H1 (cell line): ENCODE measurements around the gene ACKR2. TPM values are rescaled to one million over a fixed set of nuclear protein-coding genes. Genes with fewer than 3 reads are reported as not detected.

Source experiments
- CTCF ChIA-PET: fragments of 300-600 bp; sonication (Branson Sonifier 250); formaldehyde crosslinking; loops from one replicate; lab custom pipeline; 2021; ENCODE audit not compliant: partially characterized antibody; lab: Charles Lee
- POLR2A ChIA-PET: fragments of 300-600 bp; sonication (Branson Sonifier 250); formaldehyde crosslinking; loops from one replicate; lab custom pipeline; 2021; ENCODE audit warnings: inconsistent platforms; ENCODE audit not compliant: partially characterized antibody; lab: Charles Lee
- DNase-seq, 2 experiments: peaks; one replicate each; pipeline versions ENCODE4 v3.0.0 to v3.0.0-alpha.2; 2010 to 2022; ENCODE audit warnings: low spot score in 2 of 2, low read depth in 1 of 2, mixed read lengths in 1 of 2
- FAIRE-seq: peaks from 2 replicates; lab custom pipeline; 2011; peaks lifted over from hg19 to GRCh38; lab: Jason Lieb, UNC
- H2AFZ ChIP-seq: 2 replicates; pipeline ENCODE4 v1.8.1; 2012; ENCODE audit warnings: low read length, inconsistent platforms
- H2AK5ac ChIP-seq: 2 replicates; pipeline ENCODE4 v1.6.1; 2013; ENCODE audit warnings: low read depth, low read length
- H2BK120ac ChIP-seq: replicated peaks from 2 replicates; pipeline ENCODE3; 2013; ENCODE audit warnings: low read depth, low read length, inconsistent platforms
- H2BK12ac ChIP-seq: 2 replicates; pipeline ENCODE4 v1.6.1; 2013; ENCODE audit warnings: low read depth, low read length
- H2BK15ac ChIP-seq: 2 replicates; pipeline ENCODE4 v1.6.1; 2013; ENCODE audit warnings: low read length
- H2BK20ac ChIP-seq: 2 replicates; pipeline ENCODE4 v1.6.1; 2013; ENCODE audit warnings: low read length
- H2BK5ac ChIP-seq: 2 replicates; pipeline ENCODE4 v1.6.1; 2013; ENCODE audit warnings: low read depth, low read length
- H3K14ac ChIP-seq: 2 replicates; pipeline ENCODE4 v1.6.1; 2013; ENCODE audit warnings: inconsistent platforms; ENCODE audit not compliant: insufficient read length
- H3K18ac ChIP-seq: 2 replicates; pipeline ENCODE4 v1.6.1; 2013; ENCODE audit warnings: low read length; ENCODE audit errors: extremely low read depth
- H3K23ac ChIP-seq: 2 replicates; pipeline ENCODE4 v1.6.1; 2013; ENCODE audit warnings: inconsistent platforms; ENCODE audit not compliant: insufficient read length
- H3K23me2 ChIP-seq: 2 replicates; pipeline ENCODE4 v1.6.1; 2013; ENCODE audit warnings: low read depth, low read length
- H3K27ac ChIP-seq: 2 replicates; pipeline ENCODE4 v1.6.1; 2011; ENCODE audit warnings: low read depth, low read length, inconsistent platforms
- H3K27me3 ChIP-seq, 4 experiments: replicated peaks in 1 of 4; 1 replicate in 1 of 4; 2 replicates in 3 of 4; pipeline versions ENCODE4 v1.6.1 to v1.8.1; 2011 to 2013; ENCODE audit warnings: low read length in 3 of 4, mild to moderate bottlenecking in 3 of 4, inconsistent platforms in 2 of 4, mixed read lengths in 2 of 4, moderate library complexity in 1 of 4; ENCODE audit not compliant: control insufficient read depth in 3 of 4, insufficient read depth in 3 of 4; ENCODE audit errors: extremely low read depth in 1 of 4
- H3K36me3 ChIP-seq, 4 experiments: 2 replicates each; pipeline versions ENCODE4 v1.6.1 to v1.8.1; 2011 to 2013; ENCODE audit warnings: mild to moderate bottlenecking in 4 of 4, low read length in 3 of 4, moderate library complexity in 2 of 4, control low read depth in 1 of 4, inconsistent platforms in 1 of 4; ENCODE audit not compliant: insufficient read depth in 4 of 4, control insufficient read depth in 2 of 4
- H3K4ac ChIP-seq: replicated peaks from 2 replicates; pipeline ENCODE3; 2013; ENCODE audit warnings: low read length, low read depth, mixed read lengths, inconsistent platforms; ENCODE audit not compliant: insufficient read length
- H3K4me1 ChIP-seq, 4 experiments: replicated peaks in 1 of 4; 1 replicate in 1 of 4; 2 replicates in 3 of 4; pipeline versions ENCODE4 v1.6.1 to v1.8.1; 2011 to 2013; ENCODE audit warnings: low read length in 3 of 4, inconsistent platforms in 2 of 4, mixed read lengths in 1 of 4; ENCODE audit not compliant: insufficient read depth in 4 of 4, control insufficient read depth in 3 of 4
- H3K4me2 ChIP-seq, 2 experiments: 2 replicates each; pipeline versions ENCODE4 v1.6.1 to v1.8.1; 2011 to 2013; ENCODE audit warnings: low read depth in 2 of 2, low read length in 2 of 2, control low read depth in 1 of 2, inconsistent platforms in 1 of 2, mild to moderate bottlenecking in 1 of 2; ENCODE audit not compliant: insufficient read depth in 1 of 2
- H3K4me3 ChIP-seq, 4 experiments: fragments of 200-600, 300-600 bp in 1 of 4; sonication (generic), shearing (Covaris generic), sonication (Bioruptor Twin) in 1 of 4; 2 replicates each; pipeline versions ENCODE4 v1.5.1 to v1.8.1; 2011 to 2016; ENCODE audit warnings: low read length in 4 of 4, low read depth in 3 of 4, control low read depth in 2 of 4, inconsistent platforms in 2 of 4, mild to moderate bottlenecking in 2 of 4, mixed read lengths in 1 of 4, moderate library complexity in 1 of 4; ENCODE audit not compliant: insufficient read depth in 2 of 4; ENCODE audit errors: extremely low read depth in 1 of 4
- H3K56ac ChIP-seq: replicated peaks from 2 replicates; pipeline ENCODE3; 2013; ENCODE audit warnings: low read depth, mild to moderate bottlenecking, mixed read lengths, low read length, inconsistent platforms; ENCODE audit not compliant: insufficient read length
- H3K79me1 ChIP-seq: 2 replicates; pipeline ENCODE4 v1.6.1; 2013; ENCODE audit warnings: low read depth, low read length, control low read depth
- H3K79me2 ChIP-seq, 2 experiments: 2 replicates each; pipeline versions ENCODE4 v1.6.1 to v1.8.1; 2012 to 2013; ENCODE audit warnings: low read length in 2 of 2, mild to moderate bottlenecking in 2 of 2, inconsistent platforms in 1 of 2; ENCODE audit not compliant: insufficient read depth in 2 of 2, control insufficient read depth in 1 of 2
- H3K9ac ChIP-seq, 4 experiments: replicated peaks in 1 of 4; 1 replicate in 1 of 4; 2 replicates in 3 of 4; pipeline versions ENCODE4 v1.6.1 to v1.8.1; 2011 to 2013; ENCODE audit warnings: low read depth in 3 of 4, low read length in 3 of 4, control low read depth in 2 of 4, mild to moderate bottlenecking in 2 of 4, moderate library complexity in 2 of 4, inconsistent platforms in 1 of 4; ENCODE audit errors: extremely low read depth in 1 of 4
- H3K9me3 ChIP-seq, 2 experiments: 2 replicates each; pipeline versions ENCODE4 v1.6.1 to v1.8.1; 2012 to 2013; ENCODE audit warnings: mild to moderate bottlenecking in 2 of 2, moderate library complexity in 2 of 2, control low read depth in 1 of 2, inconsistent platforms in 1 of 2, low read depth in 1 of 2, low read length in 1 of 2, mixed read lengths in 1 of 2; ENCODE audit not compliant: insufficient read depth in 2 of 2
- H4K20me1 ChIP-seq, 2 experiments: replicated peaks in 1 of 2; 2 replicates each; pipeline versions ENCODE3 to v1.8.1; 2011 to 2013; ENCODE audit warnings: inconsistent platforms in 2 of 2, low read length in 2 of 2, mild to moderate bottlenecking in 1 of 2; ENCODE audit not compliant: insufficient read depth in 2 of 2, control insufficient read depth in 1 of 2
- H4K5ac ChIP-seq: 2 replicates; pipeline ENCODE4 v1.6.1; 2013; ENCODE audit warnings: low read length, low read depth, mixed read lengths, inconsistent platforms; ENCODE audit not compliant: insufficient read length
- H4K8ac ChIP-seq: 2 replicates; pipeline ENCODE4 v1.8.0; 2013; ENCODE audit warnings: mild to moderate bottlenecking, moderate library complexity, low read length, inconsistent platforms; ENCODE audit not compliant: insufficient read depth; ENCODE audit errors: extremely low read depth
- H4K91ac ChIP-seq: replicated peaks from 2 replicates; pipeline ENCODE3; 2013; ENCODE audit warnings: low read length, mixed read lengths, inconsistent platforms; ENCODE audit not compliant: insufficient read length
- TEAD4 ChIP-seq: IDR thresholded peaks from 2 replicates; pipeline ENCODE4 v1.6.1; 2012; ENCODE audit warnings: low read depth, low read length, inconsistent platforms, mixed read lengths
- USF2 ChIP-seq: IDR thresholded peaks from 2 replicates; pipeline ENCODE4 v1.6.1; 2011; ENCODE audit warnings: low read length, improper control_type of control experiment
- WGBS, 2 experiments: shearing (Covaris generic) in 1 of 2; methylation state at CpG; one replicate each; pipeline versions ENCODE4 v1.1.6 to v1.1.7; 2013 to 2015; ENCODE audit warnings: low lambda C conversion rate in 2 of 2, mixed read lengths in 2 of 2, inconsistent platforms in 1 of 2, low coverage in 1 of 2, missing lambda C conversion rate in 1 of 2; ENCODE audit not compliant: insufficient replicate concordance in 2 of 2, insufficient coverage in 1 of 2, insufficient read length in 1 of 2; ENCODE audit errors: extremely low coverage in 1 of 2, missing lambda C conversion rate in 1 of 2; 5-methylcytosine and 5-hydroxymethylcytosine counted together
- polyA plus RNA-seq, 7 experiments: library from polyadenylated mRNA; depleted of rRNA in 3 of 7; stranded (reverse) in 5 of 7; unstranded in 2 of 7; fragments of >200 nt in 5 of 7; fragments of 200-250 nt in 2 of 7; gene quantifications; 1 replicate in 5 of 7; 2 replicates in 1 of 7; 4 replicates in 1 of 7; pipeline versions ENCODE4 v1.2.1 to v1.2.3, GENCODE V29; 2011 to 2013; ENCODE audit warnings: missing spikeins in 2 of 7, mixed read lengths in 2 of 7
- total RNA-seq: library from RNA; stranded (reverse); fragmentation: NEBNext Ultra II Directional; extraction: Animal tissue kit (Norgen Biotek cat#: 25700); gene quantifications from 2 replicates; pipeline ENCODE4 v1.2.1, GENCODE V29; 2021

The ACKR2 gene
- total and polyA plus RNA-seq, 2 of the 8 experiments (the other 6 are each of a cell fraction or from before 2014, with no cell fraction given): 0.09 to 0.12 TPM

- H3K4me1 ChIP-seq: peaks cover 0 to 16% (median 4%) of the 10 kb centered on the region in 4 experiments; a peak in 6 of 7 replicates
- H2BK12ac ChIP-seq: no peak overlapping the region
- H3K36me3 ChIP-seq: no peaks in the 10 kb centered on the region
- H2BK15ac ChIP-seq: no peak overlapping the region
- peak in 1 of 2 experiments; percentile 38 for DNase-seq
- H3K9ac ChIP-seq: no peak overlapping the region
- H3K23ac ChIP-seq: no peak overlapping the region
- no peak overlapping the region for H3K18ac ChIP-seq
- no peak overlapping the region for H3K27ac ChIP-seq
- H4K8ac ChIP-seq: no peak overlapping the region
- H3K4ac ChIP-seq: no peak overlapping the region
- H3K27me3 ChIP-seq: no peaks in the 10 kb centered on the region
- H2AK5ac ChIP-seq: no peak overlapping the region
- no peaks in the 10 kb centered on the region for H3K9me3 ChIP-seq
- TF ChIP-seq USF2 (no peak), TEAD4 (0 out of 2 replicates have a peak, but pooled peaks have one; percentile 30)
- TF ChIP-seq, all 59 proteins: peak for 1
- no peak overlapping the region for H4K5ac ChIP-seq
- no peak for FAIRE-seq
- no peak overlapping the region for H4K91ac ChIP-seq
- H2BK20ac ChIP-seq: no peak overlapping the region
- no peaks in the 10 kb centered on the region for H3K23me2 ChIP-seq
- H3K4me3 ChIP-seq: no peak overlapping the region
- H3K56ac ChIP-seq: no peak overlapping the region
- H3K79me2 ChIP-seq: no peaks in the 10 kb centered on the region
- POLR2A ChIA-PET: no interaction called here
- H2BK5ac ChIP-seq: no peak overlapping the region
- 81% methylated on average over 4 of the region's 4 CpGs; no CpG with 5 or more reads in 1 of the 2 experiments for WGBS, 2 experiments
- H3K14ac ChIP-seq: no peak overlapping the region
- H4K20me1 ChIP-seq: no peaks in the 10 kb centered on the region
- peak overlapping the region; percentile 51; the same call in 1 of the 2 replicates for H2AFZ ChIP-seq
- H2BK120ac ChIP-seq: no peak overlapping the region
- no peak overlapping the region for H3K4me2 ChIP-seq
- CTCF ChIA-PET: interaction anchor here (0.7 to 1.3 kb wide), 3 partner anchors 8 to 28 kb away, joined by 3 to 6 read pairs (median 4); partner anchors contain the start of gene CYP8B1
- no peaks in the 10 kb centered on the region for H3K79me1 ChIP-seq
Observed at GRCh38 chr3:42847731-42848130, 38.5 kb downstream of the ACKR2 start.
